GM23338 (cell line): Measurements from ENCODE around the gene IGF2BP1. TPM values are rescaled to one million over a fixed set of nuclear protein-coding genes. Genes with fewer than 3 reads are reported as not detected.
A peak's percentile ranks its signal among the peaks of the same experiment; 100 is the strongest.

Experiments
- ATAC-seq: fragments of 200-7000 bp; cut with Tn5 transposase; 3 replicates; pipeline ENCODE4 v1.9.1; 2020
- DNase-seq: peaks from one replicate; pipeline ENCODE4 v3.0.0-alpha.2; 2015; ENCODE audit warnings: low spot score
- H2AFZ ChIP-seq: fragments of 200-600 bp; sonication (generic); 2 replicates; pipeline ENCODE4 v1.8.0; 2016; ENCODE audit warnings: antibody characterized with exemption, mild to moderate bottlenecking, moderate library complexity
- H3F3A ChIP-seq: fragments of 200-600 bp; sonication (generic); replicated peaks from 2 replicates; pipeline ENCODE4 v1.8.0; 2017; ENCODE audit warnings: antibody characterized with exemption, mixed run types, low read depth
- H3K27ac ChIP-seq: fragments of 200-600 bp; sonication (generic); 2 replicates; pipeline ENCODE4 v1.6.1; 2016; ENCODE audit warnings: low read depth
- H3K27me3 ChIP-seq: fragments of 200-600 bp; sonication (generic); 2 replicates; pipeline ENCODE4 v1.8.0; 2016; ENCODE audit warnings: mild to moderate bottlenecking, mixed run types, moderate library complexity; ENCODE audit not compliant: insufficient read depth
- H3K36me3 ChIP-seq: fragments of 200-600 bp; sonication (generic); 2 replicates; pipeline ENCODE4 v1.8.0; 2016; ENCODE audit warnings: mild to moderate bottlenecking; ENCODE audit not compliant: insufficient read depth
- H3K4me1 ChIP-seq: fragments of 200-600 bp; sonication (generic); 2 replicates; pipeline ENCODE4 v1.8.0; 2016; ENCODE audit warnings: mild to moderate bottlenecking, moderate library complexity; ENCODE audit not compliant: insufficient read depth
- H3K4me2 ChIP-seq: fragments of 200-600 bp; sonication (generic); 2 replicates; pipeline ENCODE4 v1.7.1; 2017; ENCODE audit warnings: mixed run types
- H3K4me3 ChIP-seq: fragments of 200-600 bp; sonication (generic); 2 replicates; pipeline ENCODE4 v1.6.1; 2016; ENCODE audit warnings: mixed run types
- H3K79me2 ChIP-seq: fragments of 200-600 bp; sonication (generic); replicated peaks from 2 replicates; pipeline ENCODE4 v1.8.0; 2017; ENCODE audit warnings: mild to moderate bottlenecking; ENCODE audit not compliant: insufficient read depth
- H3K9me2 ChIP-seq: fragments of 200-600 bp; sonication (generic); 2 replicates; pipeline ENCODE4 v1.8.0; 2017; ENCODE audit not compliant: insufficient read depth
- H4K20me1 ChIP-seq: fragments of 200-600 bp; sonication (generic); replicated peaks from 2 replicates; pipeline ENCODE4 v1.8.0; 2017; ENCODE audit warnings: mild to moderate bottlenecking; ENCODE audit not compliant: insufficient read depth
- H3K27ac Mint-ChIP-seq: 2 replicates; pipeline ENCODE4 v1.8.0; 2020; ENCODE audit warnings: inconsistent platforms, mild to moderate bottlenecking, moderate library complexity, mixed read lengths
- H3K27me3 Mint-ChIP-seq: 3 replicates; pipeline ENCODE4 v1.8.0; 2022; ENCODE audit warnings: low read depth, mild to moderate bottlenecking, moderate library complexity, mixed read lengths, inconsistent platforms; ENCODE audit not compliant: insufficient read depth, poor library complexity
- H3K36me3 Mint-ChIP-seq: 3 replicates; pipeline ENCODE4 v1.8.0; 2021; ENCODE audit warnings: low read depth, mild to moderate bottlenecking, inconsistent platforms, moderate library complexity, mixed read lengths
- H3K4me1 Mint-ChIP-seq: 3 replicates; pipeline ENCODE4 v1.8.0; 2020; ENCODE audit warnings: mild to moderate bottlenecking, inconsistent platforms, mixed read lengths
- H3K4me3 Mint-ChIP-seq: 3 replicates; pipeline ENCODE4 v1.8.0; 2021; ENCODE audit warnings: moderate library complexity, mild to moderate bottlenecking, inconsistent platforms, mixed read lengths
- H3K9me3 Mint-ChIP-seq: 3 replicates; pipeline ENCODE4 v1.8.0; 2020; ENCODE audit warnings: moderate library complexity, mild to moderate bottlenecking, inconsistent platforms, mixed read lengths
- CREB1 ChIP-seq: fragments of 250-450 bp; sonication (Bioruptor Pico); IDR thresholded peaks from 2 replicates; pipeline ENCODE4 v1.5.0; 2020; ENCODE audit warnings: low read depth, mild to moderate bottlenecking, moderate library complexity
- CTCF ChIP-seq, 2 experiments: fragments of 200-600 bp in 1 of 2; sonication (generic) in 1 of 2; conservative IDR thresholded peaks; 2 replicates each; pipeline versions ENCODE4 v1.5.1 to v1.6.1; 2016 to 2017; ENCODE audit warnings: antibody characterized with exemption in 2 of 2, low read depth in 2 of 2, mild to moderate bottlenecking in 2 of 2, moderate library complexity in 1 of 2
- ETS1 ChIP-seq: IDR thresholded peaks from 2 replicates; pipeline ENCODE4 v1.6.1; 2016; ENCODE audit warnings: antibody characterized with exemption
- EZH2 ChIP-seq: fragments of 200-600 bp; sonication (generic); IDR thresholded peaks from one replicate; pipeline ENCODE4 v1.8.0; 2017; ENCODE audit warnings: antibody characterized with exemption, mild to moderate bottlenecking, low read depth; ENCODE audit not compliant: unreplicated experiment
- EZH2phosphoT487 ChIP-seq: fragments of 200-600 bp; sonication (generic); IDR thresholded peaks from one replicate; pipeline ENCODE4 v1.8.1; 2018; ENCODE audit warnings: antibody characterized with exemption; ENCODE audit not compliant: unreplicated experiment
- JUNB ChIP-seq: IDR thresholded peaks from one replicate; pipeline ENCODE4 v1.6.1; 2016; ENCODE audit warnings: antibody characterized with exemption; ENCODE audit not compliant: unreplicated experiment
- NANOG ChIP-seq: IDR thresholded peaks from 2 replicates; pipeline ENCODE4 v1.6.1; 2016; ENCODE audit warnings: antibody characterized with exemption, borderline replicate concordance
- POLR2AphosphoS5 ChIP-seq: IDR thresholded peaks from 2 replicates; pipeline ENCODE4 v1.6.1; 2016; ENCODE audit warnings: antibody characterized with exemption, low read depth
- REST ChIP-seq: IDR thresholded peaks from one replicate; pipeline ENCODE4 v1.6.1; 2018; ENCODE audit warnings: antibody characterized with exemption; ENCODE audit not compliant: unreplicated experiment
- STAT1 ChIP-seq: IDR thresholded peaks from one replicate; pipeline ENCODE4 v1.6.1; 2016; ENCODE audit warnings: antibody characterized with exemption; ENCODE audit not compliant: unreplicated experiment
- ZNF114 ChIP-seq: fragments of 250-450 bp; sonication (Bioruptor Pico); IDR thresholded peaks from 2 replicates; pipeline ENCODE4 v1.5.0; 2020; ENCODE audit warnings: mild to moderate bottlenecking, moderate library complexity
- ZNF331 ChIP-seq: fragments of 250-450 bp; sonication (Bioruptor Pico); IDR thresholded peaks from 2 replicates; pipeline ENCODE4 v1.5.0; 2020; ENCODE audit warnings: low read depth, mild to moderate bottlenecking, moderate library complexity
- ZNF462 ChIP-seq: fragments of 250-450 bp; sonication (Bioruptor Pico); IDR thresholded peaks from 2 replicates; pipeline ENCODE4 v1.5.0; 2020; ENCODE audit warnings: mild to moderate bottlenecking, moderate library complexity
- polyA plus RNA-seq: library from polyadenylated mRNA; unstranded; fragments of >200 nt; fragmentation: Nextera tagmentation; extraction: Ambion mirVana; gene quantifications from 2 replicates; pipeline ENCODE4 v1.2.1, GENCODE V29; 2016
- total RNA-seq: library from RNA; depleted of rRNA; stranded (reverse); fragments of >200 nt; shearing (Covaris generic); gene quantifications from 2 replicates; pipeline ENCODE4 v1.2.3, GENCODE V29; 2014

Gene IGF2BP1
- total and polyA plus RNA-seq, 2 experiments from 2014 or later: 68.6 to 249 TPM

- Histone ChIP-seq H3K36me3 (peaks cover 41% of the 10 kb centered on the region), H3K79me2 (peaks cover 92% of the 10 kb centered on the region), H3K9me2 (no peaks in the 10 kb centered on the region), H3K27me3 (no peaks in the 10 kb centered on the region), H4K20me1 (peaks cover 33% of the 10 kb centered on the region), H3F3A (peaks cover 60% of the 10 kb centered on the region), H3K27ac (peak overlapping the region; percentile 92), H3K4me2 (peak overlapping the region; percentile 73; the same call in 1 of the 2 replicates), H3K4me3 (0 out of 2 replicates have a peak overlapping the region, but pooled peaks have one; percentile 6), H2AFZ (no peak overlapping the region), H3K4me1 (peaks cover 56% of the 10 kb centered on the region)
- Mint-ChIP-seq H3K27ac (peak overlapping the region; percentile 87), H3K4me1 (peaks cover 69% of the 10 kb centered on the region), H3K4me3 (0 out of 3 replicates have a peak overlapping the region, but pooled peaks have one; percentile 12), H3K36me3 (peaks cover 76% of the 10 kb centered on the region), H3K9me3 (no peaks in the 10 kb centered on the region; the same call in 2 of the 3 replicates), H3K27me3 (peaks cover 17% of the 10 kb centered on the region)
- no peak for ATAC-seq
- TF ChIP-seq CREB1 (no peak), ZNF114 (CRISPR knock-in tag) (no peak), CTCF (conservative IDR thresholded peaks at IDR 0.05; ENCODE audit: low read depth in 2 of 2) (no peak), ZNF462 (no peak), EZH2phosphoT487 (no peak), NANOG (no peak), REST (no peak), ETS1 (no peak), JUNB (no peak), STAT1 (no peak), ZNF331 (CRISPR knock-in tag) (no peak), EZH2 (no peak), POLR2AphosphoS5 (no peak)
- DNase-seq: no peak
These were observed 27.3 kb downstream of the IGF2BP1 start for GRCh38 chr17:49024523-49024922.
